ENCODE results near the gene ITGB3BP.

DNA sequence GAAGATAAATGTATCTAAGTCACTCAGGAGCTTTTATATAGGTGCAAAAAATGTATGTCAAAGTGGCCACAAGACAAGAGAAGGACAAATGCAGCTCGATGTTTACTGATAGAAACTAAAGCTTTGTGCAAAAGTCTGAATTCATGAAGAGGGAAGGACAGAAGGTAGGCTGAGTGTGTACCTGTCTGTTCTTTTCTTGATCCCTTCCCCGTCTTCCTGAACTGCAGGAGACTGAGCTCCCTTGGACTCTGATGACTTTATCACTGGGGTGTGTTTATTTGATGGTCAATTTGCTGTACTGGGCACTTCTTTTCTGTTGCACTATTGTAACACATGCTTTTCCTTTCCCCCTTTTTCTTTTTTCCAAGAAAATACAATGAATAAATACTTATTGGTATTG lies 25.4 kb downstream of the ITGB3BP start:
- TF ChIP-seq, protein P1, sequence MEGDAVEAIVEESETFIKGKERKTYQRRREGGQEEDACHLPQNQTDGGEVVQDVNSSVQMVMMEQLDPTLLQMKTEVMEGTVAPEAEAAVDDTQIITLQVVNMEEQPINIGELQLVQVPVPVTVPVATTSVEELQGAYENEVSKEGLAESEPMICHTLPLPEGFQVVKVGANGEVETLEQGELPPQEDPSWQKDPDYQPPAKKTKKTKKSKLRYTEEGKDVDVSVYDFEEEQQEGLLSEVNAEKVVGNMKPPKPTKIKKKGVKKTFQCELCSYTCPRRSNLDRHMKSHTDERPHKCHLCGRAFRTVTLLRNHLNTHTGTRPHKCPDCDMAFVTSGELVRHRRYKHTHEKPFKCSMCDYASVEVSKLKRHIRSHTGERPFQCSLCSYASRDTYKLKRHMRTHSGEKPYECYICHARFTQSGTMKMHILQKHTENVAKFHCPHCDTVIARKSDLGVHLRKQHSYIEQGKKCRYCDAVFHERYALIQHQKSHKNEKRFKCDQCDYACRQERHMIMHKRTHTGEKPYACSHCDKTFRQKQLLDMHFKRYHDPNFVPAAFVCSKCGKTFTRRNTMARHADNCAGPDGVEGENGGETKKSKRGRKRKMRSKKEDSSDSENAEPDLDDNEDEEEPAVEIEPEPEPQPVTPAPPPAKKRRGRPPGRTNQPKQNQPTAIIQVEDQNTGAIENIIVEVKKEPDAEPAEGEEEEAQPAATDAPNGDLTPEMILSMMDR (IDR thresholded peaks at IDR 0.05; ENCODE audit: poor library complexity), result no peak
- TF ChIP-seq EZH2 (IDR thresholded peaks at IDR 0.05; ENCODE audit: borderline replicate concordance), result no peak
